Gastroesophageal sphincter (tissue), 4 donors: ENCODE data around the gene PRRX2. TPM values are rescaled to one million over a fixed set of nuclear protein-coding genes. Genes with fewer than 3 reads are reported as not detected.
A peak's percentile ranks its signal among the peaks of the same experiment; 100 is the strongest.

Source experiments
- ATAC-seq: fragments of 150-250 bp; one replicate; pipeline ENCODE4 v1.9.1; 2016; ENCODE audit warnings: mild to moderate bottlenecking, moderate library complexity
- H3K27ac ChIP-seq, 4 donors: fragments of 200-600 bp; sonication (generic) in 3 of 4; 1 replicate in 3 of 4; 2 replicates in 1 of 4; pipeline ENCODE4 v1.5.1; 2016 to 2019
- H3K27me3 ChIP-seq: fragments of 200-600 bp; sonication (generic); one replicate; pipeline ENCODE4 v1.5.1; 2019
- H3K36me3 ChIP-seq, 2 donors: fragments of 200-600 bp; sonication (generic); one replicate each; pipeline ENCODE4 v1.5.1; 2019; ENCODE audit warnings: control low read depth in 1 of 2
- H3K4me1 ChIP-seq, 3 donors: fragments of 200-600 bp; sonication (generic); 1 replicate in 2 of 3; 2 replicates in 1 of 3; pipeline ENCODE4 v1.5.1; 2016 to 2019; ENCODE audit warnings: control low read depth in 2 of 3
- H3K4me3 ChIP-seq, 2 donors: fragments of 200-600 bp; sonication (generic); one replicate each; pipeline ENCODE4 v1.5.1; 2019; ENCODE audit warnings: mild to moderate bottlenecking in 1 of 2, moderate library complexity in 1 of 2
- H3K9me3 ChIP-seq, 3 donors: fragments of 200-600 bp; sonication (generic); one replicate each; pipeline ENCODE4 v1.5.1; 2017 to 2019; ENCODE audit warnings: control low read depth in 2 of 3
- CTCF ChIP-seq, 4 experiments: fragments of 200-600 bp in 2 of 4; fragments of 450-650 bp in 2 of 4; sonication (generic) in 1 of 4; IDR thresholded peaks; one replicate each; pipeline ENCODE4 v1.5.1; 2017 to 2019; ENCODE audit warnings: antibody characterized with exemption in 4 of 4, mild to moderate bottlenecking in 2 of 4, moderate library complexity in 2 of 4
- EP300 ChIP-seq: sonication (generic); formaldehyde crosslinking; IDR thresholded peaks from one replicate; pipeline ENCODE4 v1.6.1; 2017; ENCODE audit warnings: antibody characterized with exemption, mild to moderate bottlenecking
- POLR2A ChIP-seq, 2 donors: fragments of 450-650 bp; IDR thresholded peaks; one replicate each; pipeline ENCODE4 v1.6.1; 2017; ENCODE audit warnings: antibody characterized with exemption in 2 of 2, mild to moderate bottlenecking in 2 of 2, moderate library complexity in 1 of 2
- POLR2AphosphoS5 ChIP-seq: sonication (generic); formaldehyde crosslinking; IDR thresholded peaks from one replicate; pipeline ENCODE4 v1.6.1; 2017; ENCODE audit warnings: antibody characterized with exemption
- WGBS, 2 donors: methylation state at CpG; one replicate each; pipeline ENCODE4 v1.1.5; 2018; ENCODE audit warnings: low coverage in 1 of 2; 5-methylcytosine and 5-hydroxymethylcytosine counted together
- total RNA-seq, 4 donors: library from RNA; depleted of rRNA; stranded (reverse); fragments of >200 nt; gene quantifications; one replicate each; pipeline ENCODE4 v1.1.0, GENCODE V29; 2016

PRRX2 gene
- total RNA-seq, 4 donors from 2014 or later = 0.93 to 12.1 (median 7.1) TPM

DNA sequence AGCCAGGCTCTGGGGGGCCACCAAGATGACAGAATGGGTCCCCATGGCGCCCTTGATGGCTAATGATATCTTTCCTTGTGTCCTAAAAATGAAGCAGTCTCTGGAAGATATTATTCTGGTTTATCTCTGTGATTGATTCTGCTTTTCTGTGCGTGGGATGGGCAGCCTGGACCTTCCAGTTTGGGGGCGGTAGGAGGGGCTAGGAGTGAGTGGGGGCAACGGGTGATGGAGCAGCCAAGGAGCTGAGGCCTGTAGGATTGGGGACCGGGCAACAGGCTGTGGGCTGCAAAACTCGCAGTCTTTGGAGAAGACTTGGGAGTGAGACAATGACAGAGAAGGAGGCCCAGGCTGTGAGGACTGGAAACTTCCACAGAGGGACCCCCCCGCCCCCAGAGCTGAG, 8.8 kb downstream of the PRRX2 start:
- no peak for ATAC-seq
- Histone ChIP-seq H3K9me3 (no peaks in the 10 kb centered on the region), H3K4me1 (peaks cover 0 to 10% (median 0%) of the 10 kb centered on the region in 3 donors), H3K27me3 (peaks cover 29% of the 10 kb centered on the region), H3K36me3 (no peaks in the 10 kb centered on the region), H3K4me3 (no peak overlapping the region), H3K27ac (no peak overlapping the region)
- TF ChIP-seq POLR2AphosphoS5 = no peak
- TF ChIP-seq CTCF (IDR thresholded peaks at IDR 0.05) = no peak
- TF ChIP-seq EP300 = no peak
- TF ChIP-seq POLR2A (IDR thresholded peaks at IDR 0.05) = no peak
- WGBS, 2 donors = 51 to 85% methylated on average over 2 to 4 of the region's 7 CpGs

DNA sequence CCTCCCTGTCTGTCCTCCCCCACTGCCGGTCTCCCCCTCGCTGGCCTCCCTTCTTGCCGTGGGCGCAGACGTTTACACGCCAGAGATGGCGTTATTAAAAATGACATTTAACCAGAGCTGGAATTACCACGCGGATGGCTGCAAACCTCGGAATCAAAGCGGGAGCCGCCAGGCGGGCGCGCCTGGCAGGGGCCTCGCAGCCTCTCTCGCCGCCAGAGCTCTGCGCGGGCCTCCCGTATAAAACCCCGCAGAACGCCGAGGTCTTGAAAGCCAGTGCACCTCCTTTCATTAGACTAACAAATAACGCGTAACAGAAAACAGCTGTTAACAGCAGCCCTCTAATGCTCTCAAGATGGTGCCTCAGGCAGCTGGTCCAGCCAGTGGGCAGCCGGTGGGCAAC, 10.2 kb downstream of the PRRX2 start:
- peaks cover 0 to 10% (median 0%) of the 10 kb centered on the region in 3 donors for H3K4me1 ChIP-seq
- WGBS, 2 donors = 20 to 80% methylated on average over 3 to 14 of the region's 27 CpGs
- no peaks in the 10 kb centered on the region for H3K9me3 ChIP-seq
- no peak for ATAC-seq
- H3K36me3 ChIP-seq = no peaks in the 10 kb centered on the region
- peak overlapping the region in 1 of 4 donors; percentile 21 for H3K27ac ChIP-seq
- no peak overlapping the region for H3K4me3 ChIP-seq
- TF ChIP-seq POLR2AphosphoS5 = no peak
- no peak for TF ChIP-seq POLR2A (IDR thresholded peaks at IDR 0.05)
- TF ChIP-seq EP300 = no peak
- no peak for TF ChIP-seq CTCF (IDR thresholded peaks at IDR 0.05)
- peaks cover 33% of the 10 kb centered on the region for H3K27me3 ChIP-seq

DNA sequence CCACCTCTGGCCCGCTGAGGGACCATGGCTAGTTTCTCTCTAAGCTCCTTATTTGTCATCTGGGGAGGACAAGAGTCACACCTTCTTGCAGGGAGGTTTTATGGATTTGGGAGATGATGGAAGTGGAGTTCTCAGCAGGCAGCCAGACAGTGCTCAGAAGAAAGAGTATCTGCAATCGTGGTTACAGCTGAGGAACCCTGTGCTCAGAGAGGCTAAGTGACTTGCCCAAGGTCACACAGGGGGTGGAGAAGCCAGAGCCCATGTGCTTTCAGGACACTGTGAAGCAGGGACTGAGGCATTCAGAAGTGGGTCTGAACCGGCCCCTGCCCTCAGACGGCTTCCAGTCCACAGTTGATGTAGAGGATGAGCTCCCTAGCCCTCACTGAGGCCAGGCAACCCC, 10.8 kb downstream of the PRRX2 start:
- 40% methylated on average over 1 of the region's 4 CpGs; no CpG with 5 or more reads in 1 of the 2 donors for WGBS, 2 donors
- Histone ChIP-seq H3K36me3 (no peaks in the 10 kb centered on the region), H3K4me1 (peaks cover 0 to 10% (median 0%) of the 10 kb centered on the region in 3 donors), H3K27ac (no peak overlapping the region), H3K9me3 (no peaks in the 10 kb centered on the region), H3K4me3 (no peak overlapping the region), H3K27me3 (peaks cover 33% of the 10 kb centered on the region)
- TF ChIP-seq POLR2AphosphoS5 (no peak), CTCF (IDR thresholded peaks at IDR 0.05) (no peak), POLR2A (IDR thresholded peaks at IDR 0.05) (no peak), EP300 (no peak)
- ATAC-seq = no peak

GRCh38 chr9:129676975-129677374, 11.5 kb downstream of the PRRX2 start:
- ATAC-seq = peak; percentile 43
- H3K4me3 ChIP-seq = no peak overlapping the region
- TF ChIP-seq POLR2A (IDR thresholded peaks at IDR 0.05) = no peak
- TF ChIP-seq POLR2AphosphoS5 = no peak
- TF ChIP-seq CTCF (IDR thresholded peaks at IDR 0.05) = no peak
- no peak for TF ChIP-seq EP300

GRCh38 chr9:129677456-129677855, 12.0 kb downstream of the PRRX2 start:
- H3K9me3 ChIP-seq = no peaks in the 10 kb centered on the region
- peak; percentile 23 for ATAC-seq
- WGBS, 2 donors = 63 to 66% methylated on average over 5 to 6 of the region's 9 CpGs
- peaks cover 40% of the 10 kb centered on the region for H3K27me3 ChIP-seq
- peak overlapping the region in 2 of 4 donors; percentile 12 to 43 for H3K27ac ChIP-seq
- no peak overlapping the region for H3K4me3 ChIP-seq
- H3K4me1 ChIP-seq = peaks cover 0 to 10% (median 0%) of the 10 kb centered on the region in 3 donors
- no peaks in the 10 kb centered on the region for H3K36me3 ChIP-seq
- no peak for TF ChIP-seq POLR2AphosphoS5
- TF ChIP-seq CTCF (IDR thresholded peaks at IDR 0.05) = no peak
- no peak for TF ChIP-seq EP300
- TF ChIP-seq POLR2A (IDR thresholded peaks at IDR 0.05) = no peak

More at GRCh38 chr9:129676975-129677374, 11.5 kb downstream of the PRRX2 start:
- Histone ChIP-seq H3K27me3 (peaks cover 36% of the 10 kb centered on the region), H3K27ac (peak overlapping the region in 2 of 4 donors; percentile 12 to 43), H3K9me3 (no peaks in the 10 kb centered on the region), H3K36me3 (no peaks in the 10 kb centered on the region), H3K4me1 (peaks cover 0 to 10% (median 0%) of the 10 kb centered on the region in 3 donors)
- 72 to 85% methylated on average over 2 to 3 of the region's 12 CpGs for WGBS, 2 donors
